Nephron (organoid): Measurements from ENCODE around the gene KPNA6.

Experiments
- H3K27ac Mint-ChIP-seq, 3 experiments: 2 replicates each; pipeline ENCODE4 v1.8.0; 2020; ENCODE audit warnings: mixed read lengths in 3 of 3, mild to moderate bottlenecking in 2 of 3, moderate library complexity in 1 of 3
- H3K27me3 Mint-ChIP-seq: 2 replicates; pipeline ENCODE4 v1.8.0; 2021; ENCODE audit warnings: low read depth, mild to moderate bottlenecking, moderate library complexity, mixed read lengths
- H3K36me3 Mint-ChIP-seq: 2 replicates; pipeline ENCODE4 v1.8.0; 2020; ENCODE audit warnings: low read depth, mixed read lengths
- H3K4me1 Mint-ChIP-seq: 2 replicates; pipeline ENCODE4 v1.8.0; 2020; ENCODE audit warnings: mixed read lengths
- H3K4me3 Mint-ChIP-seq, 3 experiments: 2 replicates each; pipeline ENCODE4 v1.8.0; 2020; ENCODE audit warnings: mild to moderate bottlenecking in 3 of 3, mixed read lengths in 3 of 3, moderate library complexity in 2 of 3
- H3K9me3 Mint-ChIP-seq: 2 replicates; pipeline ENCODE4 v1.8.0; 2020; ENCODE audit warnings: mixed read lengths
- TF ChIP-seq, protein P1 (sequence below), 3 experiments: fragments of 200-600 bp; sonication (generic); IDR thresholded peaks; one replicate each; pipeline ENCODE4 v1.5.0; 2021; ENCODE audit warnings: antibody characterized with exemption in 3 of 3; ENCODE audit not compliant: unreplicated experiment in 3 of 3

Gene KPNA6

DNA sequence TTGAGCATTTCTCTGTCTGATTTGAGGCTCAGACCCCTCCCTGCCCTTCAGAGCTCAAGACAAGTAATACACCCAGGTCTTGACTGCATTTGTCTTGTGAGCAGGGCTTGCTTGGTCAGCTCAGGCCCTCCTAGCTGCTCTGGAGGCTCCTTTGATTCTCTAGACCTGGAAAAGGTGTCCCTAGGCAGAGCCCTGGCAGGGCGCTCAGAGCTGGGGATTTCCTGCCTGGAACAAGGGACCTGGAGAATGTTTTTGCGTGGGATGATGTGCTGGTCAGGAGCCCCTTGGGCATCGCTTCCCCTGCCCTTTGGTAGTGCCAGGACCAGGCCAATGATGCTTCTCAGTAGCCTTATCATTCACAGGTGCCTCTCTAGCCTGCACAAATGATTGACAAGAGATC, 87.7 kb downstream of the KPNA6 start:
- Mint-ChIP-seq H3K27me3 (no peaks in the 10 kb centered on the region), H3K9me3 (no peaks in the 10 kb centered on the region), H3K4me3 (no peak overlapping the region), H3K4me1 (peaks cover 21% of the 10 kb centered on the region), H3K36me3 (peaks cover 46% of the 10 kb centered on the region), H3K27ac (no peak overlapping the region)
- TF ChIP-seq, protein P1, sequence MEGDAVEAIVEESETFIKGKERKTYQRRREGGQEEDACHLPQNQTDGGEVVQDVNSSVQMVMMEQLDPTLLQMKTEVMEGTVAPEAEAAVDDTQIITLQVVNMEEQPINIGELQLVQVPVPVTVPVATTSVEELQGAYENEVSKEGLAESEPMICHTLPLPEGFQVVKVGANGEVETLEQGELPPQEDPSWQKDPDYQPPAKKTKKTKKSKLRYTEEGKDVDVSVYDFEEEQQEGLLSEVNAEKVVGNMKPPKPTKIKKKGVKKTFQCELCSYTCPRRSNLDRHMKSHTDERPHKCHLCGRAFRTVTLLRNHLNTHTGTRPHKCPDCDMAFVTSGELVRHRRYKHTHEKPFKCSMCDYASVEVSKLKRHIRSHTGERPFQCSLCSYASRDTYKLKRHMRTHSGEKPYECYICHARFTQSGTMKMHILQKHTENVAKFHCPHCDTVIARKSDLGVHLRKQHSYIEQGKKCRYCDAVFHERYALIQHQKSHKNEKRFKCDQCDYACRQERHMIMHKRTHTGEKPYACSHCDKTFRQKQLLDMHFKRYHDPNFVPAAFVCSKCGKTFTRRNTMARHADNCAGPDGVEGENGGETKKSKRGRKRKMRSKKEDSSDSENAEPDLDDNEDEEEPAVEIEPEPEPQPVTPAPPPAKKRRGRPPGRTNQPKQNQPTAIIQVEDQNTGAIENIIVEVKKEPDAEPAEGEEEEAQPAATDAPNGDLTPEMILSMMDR (IDR thresholded peaks at IDR 0.05; ENCODE audit: unreplicated experiment in 3 of 3) = no peak

DNA sequence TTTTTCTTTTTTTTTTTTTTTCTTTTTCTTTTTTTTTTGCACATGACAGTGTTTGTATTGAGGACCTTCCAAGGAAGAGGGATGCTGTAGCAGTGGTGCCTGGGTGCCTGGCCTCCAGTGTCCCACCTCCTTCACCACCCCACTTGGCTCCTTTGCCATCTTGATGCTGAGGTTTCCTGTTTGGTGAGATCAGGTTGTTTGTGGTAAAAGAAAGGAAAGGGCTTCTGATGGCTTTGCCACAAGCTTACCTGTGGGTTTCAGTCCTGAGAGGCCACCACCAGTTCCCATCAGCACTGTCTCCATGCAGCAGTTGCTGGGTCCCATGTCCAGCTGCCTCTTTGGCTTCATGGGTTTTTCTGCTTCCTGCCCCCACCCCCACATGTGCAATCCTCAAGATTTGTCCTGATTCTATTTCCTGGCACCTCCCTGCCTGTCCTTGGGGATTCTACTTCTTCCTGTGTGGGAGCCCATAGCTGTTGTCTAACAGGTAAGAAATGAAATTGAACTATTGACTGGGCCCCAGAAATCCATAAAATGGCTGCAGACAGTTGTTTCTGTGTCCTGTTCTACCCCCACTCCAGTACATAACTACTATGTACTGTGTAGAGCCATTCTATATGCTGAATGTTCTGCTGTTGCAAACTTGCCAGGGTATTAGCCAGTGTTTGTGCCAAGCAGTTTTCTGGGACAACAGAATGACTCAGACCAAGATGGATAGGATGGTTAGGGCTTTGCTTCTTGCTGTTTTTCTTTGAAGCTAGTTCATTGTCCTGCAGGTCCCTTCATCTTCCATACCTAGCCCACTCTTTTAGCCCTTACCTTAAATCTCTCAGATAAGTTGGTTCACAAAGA, 88.3 kb downstream of the KPNA6 start:
- H3K27me3 Mint-ChIP-seq = no peaks in the 10 kb centered on the region
- TF ChIP-seq, protein P1 (IDR thresholded peaks at IDR 0.05; ENCODE audit: unreplicated experiment in 3 of 3) = no peak
- no peak overlapping the region for H3K27ac Mint-ChIP-seq
- peaks cover 42% of the 10 kb centered on the region for H3K36me3 Mint-ChIP-seq
- no peaks in the 10 kb centered on the region for H3K9me3 Mint-ChIP-seq
- H3K4me3 Mint-ChIP-seq = no peak overlapping the region
- H3K4me1 Mint-ChIP-seq = peaks cover 22% of the 10 kb centered on the region

DNA sequence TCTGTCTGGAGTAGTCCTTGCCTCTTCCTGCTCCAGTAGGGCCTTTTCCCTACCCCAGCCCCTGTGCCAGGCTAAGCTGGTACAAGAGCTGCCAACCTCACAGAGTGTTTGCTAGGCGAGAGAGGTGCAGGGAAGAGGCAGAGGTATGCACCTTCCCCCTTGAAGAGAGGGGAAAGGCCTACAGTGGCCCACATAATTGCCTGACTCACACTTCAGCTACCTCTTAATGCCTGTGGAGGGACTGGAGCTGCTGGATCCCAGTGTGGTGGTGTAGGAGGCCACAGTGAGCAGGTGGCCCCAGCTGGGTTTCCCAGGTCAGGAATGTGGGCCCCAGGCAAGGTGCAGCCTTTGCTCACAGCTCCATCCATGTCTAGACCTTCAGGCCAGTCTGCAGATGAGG, 89.2 kb downstream of the KPNA6 start:
- H3K9me3 Mint-ChIP-seq = no peaks in the 10 kb centered on the region
- H3K27me3 Mint-ChIP-seq = no peaks in the 10 kb centered on the region
- TF ChIP-seq, protein P1 (IDR thresholded peaks at IDR 0.05; ENCODE audit: unreplicated experiment in 3 of 3) = no peak
- H3K4me1 Mint-ChIP-seq = peaks cover 30% of the 10 kb centered on the region
- peaks cover 33% of the 10 kb centered on the region for H3K36me3 Mint-ChIP-seq
- H3K27ac Mint-ChIP-seq = peak overlapping the region in 2 of 3 experiments; percentile 23 to 60
- peak overlapping the region in 1 of 3 experiments; percentile 41 for H3K4me3 Mint-ChIP-seq

DNA sequence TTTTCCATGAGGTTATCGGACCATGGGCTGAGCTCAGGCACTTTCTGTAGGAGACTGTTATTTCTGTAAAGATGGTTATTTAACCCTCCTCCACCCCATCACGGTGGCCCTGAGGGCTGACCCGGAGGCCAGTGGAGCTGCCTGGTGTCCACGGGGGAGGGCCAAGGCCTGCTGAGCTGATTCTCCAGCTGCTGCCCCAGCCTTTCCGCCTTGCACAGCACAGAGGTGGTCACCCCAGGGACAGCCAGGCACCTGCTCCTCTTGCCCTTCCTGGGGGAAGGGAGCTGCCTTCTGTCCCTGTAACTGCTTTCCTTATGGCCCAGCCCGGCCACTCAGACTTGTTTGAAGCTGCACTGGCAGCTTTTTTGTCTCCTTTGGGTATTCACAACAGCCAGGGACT, 90.0 kb downstream of the KPNA6 start:
- H3K9me3 Mint-ChIP-seq = no peaks in the 10 kb centered on the region
- H3K4me3 Mint-ChIP-seq = peak overlapping the region; percentile 12 to 43 (median 41)
- TF ChIP-seq, protein P1 (IDR thresholded peaks at IDR 0.05; ENCODE audit: unreplicated experiment in 3 of 3) = no peak
- H3K36me3 Mint-ChIP-seq = peaks cover 27% of the 10 kb centered on the region
- H3K27me3 Mint-ChIP-seq = no peaks in the 10 kb centered on the region
- peak overlapping the region; percentile 23 to 98 (median 55) for H3K27ac Mint-ChIP-seq
- H3K4me1 Mint-ChIP-seq = peaks cover 36% of the 10 kb centered on the region

DNA sequence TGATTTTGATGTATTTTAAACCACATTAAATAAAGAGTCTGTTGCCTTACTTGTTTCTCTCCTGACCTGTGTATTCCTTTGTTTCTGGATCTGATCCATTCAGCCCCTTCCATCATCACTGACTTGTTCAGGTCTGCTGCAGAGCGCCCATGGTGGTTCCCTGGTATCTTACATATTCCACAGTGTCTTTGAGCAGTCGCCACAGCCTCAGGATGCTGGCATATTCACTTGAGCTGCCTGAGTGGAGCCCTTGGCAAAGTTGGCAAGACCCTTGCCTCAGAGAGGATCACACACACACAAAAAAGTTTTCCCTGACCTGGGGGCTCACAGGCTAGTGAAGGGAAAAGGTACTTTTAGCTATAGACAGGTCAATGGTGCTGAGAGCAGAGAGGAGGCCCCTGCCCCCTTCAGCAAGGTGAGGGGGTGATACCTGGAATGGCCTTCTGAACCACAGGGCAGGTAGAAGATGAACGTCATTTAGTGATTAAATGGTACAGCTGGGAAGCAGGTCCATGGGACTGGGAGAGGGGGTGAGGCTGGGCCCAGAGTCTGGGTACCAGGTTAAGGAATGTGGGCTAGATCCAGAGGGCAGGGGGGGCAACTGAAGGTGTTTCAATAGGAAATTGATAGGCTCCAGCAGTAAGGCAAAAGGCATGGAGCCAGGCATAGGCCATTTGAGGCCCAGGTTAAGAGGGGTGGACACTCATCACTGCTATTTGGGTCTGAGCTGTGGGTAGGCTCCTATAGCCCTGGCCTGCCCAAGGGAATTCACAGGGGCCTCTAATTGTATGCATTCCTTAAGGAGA, 90.6 kb downstream of the KPNA6 start:
- peaks cover 36% of the 10 kb centered on the region for H3K4me1 Mint-ChIP-seq
- H3K27me3 Mint-ChIP-seq = no peaks in the 10 kb centered on the region
- TF ChIP-seq, protein P1 (IDR thresholded peaks at IDR 0.05; ENCODE audit: unreplicated experiment in 3 of 3) = no peak
- peak overlapping the region; percentile 29 to 93 (median 59) for H3K4me3 Mint-ChIP-seq
- peaks cover 21% of the 10 kb centered on the region for H3K36me3 Mint-ChIP-seq
- H3K27ac Mint-ChIP-seq = peak overlapping the region; percentile 23 to 98 (median 43)
- no peaks in the 10 kb centered on the region for H3K9me3 Mint-ChIP-seq
